ENCODE measurements around the gene CATSPERD.

CATSPERD gene

GRCh38 chr19:5782322-5782721 lies 61.9 kb downstream of the CATSPERD start:
- Histone ChIP-seq H3K4me1 (ENCODE audit: control insufficient read depth in 1 of 2, insufficient read depth in 1 of 2, low read depth in 1 of 2, low read length in 1 of 2) (no peaks in the 10 kb centered on the region), H3K9me3 (no peaks in the 10 kb centered on the region), H3K36me3 (peaks cover 48% of the 10 kb centered on the region), H3K4me3 (ENCODE audit: low read depth in 1 of 2, low read length in 1 of 2) (no peak overlapping the region), H3K27me3 (no peaks in the 10 kb centered on the region), H3K27ac (no peak overlapping the region)
- TF ChIP-seq, protein P1, sequence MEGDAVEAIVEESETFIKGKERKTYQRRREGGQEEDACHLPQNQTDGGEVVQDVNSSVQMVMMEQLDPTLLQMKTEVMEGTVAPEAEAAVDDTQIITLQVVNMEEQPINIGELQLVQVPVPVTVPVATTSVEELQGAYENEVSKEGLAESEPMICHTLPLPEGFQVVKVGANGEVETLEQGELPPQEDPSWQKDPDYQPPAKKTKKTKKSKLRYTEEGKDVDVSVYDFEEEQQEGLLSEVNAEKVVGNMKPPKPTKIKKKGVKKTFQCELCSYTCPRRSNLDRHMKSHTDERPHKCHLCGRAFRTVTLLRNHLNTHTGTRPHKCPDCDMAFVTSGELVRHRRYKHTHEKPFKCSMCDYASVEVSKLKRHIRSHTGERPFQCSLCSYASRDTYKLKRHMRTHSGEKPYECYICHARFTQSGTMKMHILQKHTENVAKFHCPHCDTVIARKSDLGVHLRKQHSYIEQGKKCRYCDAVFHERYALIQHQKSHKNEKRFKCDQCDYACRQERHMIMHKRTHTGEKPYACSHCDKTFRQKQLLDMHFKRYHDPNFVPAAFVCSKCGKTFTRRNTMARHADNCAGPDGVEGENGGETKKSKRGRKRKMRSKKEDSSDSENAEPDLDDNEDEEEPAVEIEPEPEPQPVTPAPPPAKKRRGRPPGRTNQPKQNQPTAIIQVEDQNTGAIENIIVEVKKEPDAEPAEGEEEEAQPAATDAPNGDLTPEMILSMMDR (IDR thresholded peaks at IDR 0.05): no peak

DNA sequence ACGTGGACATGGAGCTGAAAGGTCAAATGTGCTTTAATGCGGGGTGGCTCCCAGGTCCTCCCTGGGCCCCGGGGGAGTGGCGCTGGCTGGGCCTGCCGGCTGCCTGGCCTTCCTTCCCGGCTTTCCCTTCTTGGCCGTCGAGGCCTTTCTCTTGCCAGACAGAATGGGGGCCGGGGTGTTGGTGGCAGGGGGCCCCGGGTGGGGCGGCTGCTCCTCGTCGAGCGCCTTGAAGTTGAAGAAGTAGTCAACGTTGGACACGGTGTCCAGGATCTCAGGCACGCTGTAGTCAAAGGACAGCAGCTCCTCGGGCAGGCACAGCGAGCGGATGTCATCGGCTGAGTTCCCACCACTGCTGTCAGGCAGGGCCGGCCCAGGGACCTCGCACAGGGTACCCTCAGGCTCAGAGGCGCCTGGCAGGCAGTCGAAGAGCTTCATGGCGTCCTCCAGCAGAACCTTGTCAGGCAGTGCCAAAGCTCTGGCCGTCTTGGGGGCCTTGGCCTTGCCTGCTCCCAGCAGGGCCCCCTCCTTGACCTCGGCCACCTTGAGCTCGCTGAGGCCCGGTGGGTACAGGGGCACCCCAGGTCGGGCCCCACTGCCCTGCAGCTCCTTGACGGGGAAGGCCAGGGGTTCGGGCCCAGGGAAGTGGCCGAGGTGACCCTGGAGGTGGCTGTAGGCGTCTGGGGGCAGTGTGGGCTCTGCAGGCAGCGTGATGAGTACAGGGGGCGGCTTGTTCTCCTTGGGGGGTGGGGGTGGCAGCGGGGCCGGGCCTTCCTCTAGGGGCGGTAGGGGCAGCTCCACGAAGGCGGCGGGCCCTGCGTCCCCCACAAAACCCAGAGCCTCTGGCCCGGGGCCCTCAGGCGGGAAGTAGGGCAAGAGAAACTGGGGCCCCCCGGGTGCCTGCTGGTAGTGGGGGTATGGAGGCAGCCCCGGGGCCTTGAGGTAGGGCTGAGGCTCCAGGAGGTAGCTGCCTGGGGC lies 62.8 kb downstream of the CATSPERD start:
- H3K27me3 ChIP-seq: no peaks in the 10 kb centered on the region
- H3K4me1 ChIP-seq (ENCODE audit: control insufficient read depth in 1 of 2, insufficient read depth in 1 of 2, low read depth in 1 of 2, low read length in 1 of 2): no peaks in the 10 kb centered on the region
- H3K36me3 ChIP-seq: peaks cover 57% of the 10 kb centered on the region
- no peak overlapping the region for H3K4me3 ChIP-seq (ENCODE audit: low read depth in 1 of 2, low read length in 1 of 2)
- TF ChIP-seq, protein P1 (IDR thresholded peaks at IDR 0.05): no peak
- H3K9me3 ChIP-seq: no peaks in the 10 kb centered on the region
- H3K27ac ChIP-seq: no peak overlapping the region

DNA sequence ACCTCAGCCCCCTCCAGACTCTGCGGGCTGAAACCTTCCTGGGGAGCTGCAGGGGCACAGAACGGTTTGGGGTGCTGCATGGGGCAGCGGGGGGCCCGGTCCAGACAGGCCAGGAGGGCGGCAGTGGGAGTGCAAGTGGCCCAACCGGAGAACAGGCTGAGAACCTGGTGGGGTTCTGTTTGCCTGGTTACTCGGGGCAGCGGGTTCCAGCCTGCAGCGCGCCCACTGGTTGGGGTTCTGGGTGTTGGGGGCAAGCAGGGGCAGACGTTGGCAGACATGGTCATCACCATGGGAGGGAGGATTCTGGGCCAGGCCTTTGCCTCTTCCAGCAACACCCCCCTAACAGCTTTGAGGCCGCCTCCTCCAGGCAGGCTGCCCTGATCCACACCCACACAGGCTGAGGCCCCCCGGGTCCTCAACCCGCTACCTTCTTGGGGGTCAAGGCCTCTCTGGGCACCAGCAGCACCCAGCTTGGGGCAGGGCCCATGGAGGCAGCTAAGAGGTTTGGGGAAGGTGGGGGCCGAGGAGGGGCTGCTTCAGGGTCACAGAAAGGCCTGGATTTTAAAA lies 64.2 kb downstream of the CATSPERD start, which contains the start of gene PRR22:
TSS of gene PRR22 (minus strand) at position 166 of the 567 bp plus-strand sequence. CDS start at position 80, 86 bp downstream.
- peaks cover 67% of the 10 kb centered on the region for H3K36me3 ChIP-seq
- H3K27me3 ChIP-seq: no peaks in the 10 kb centered on the region
- no peak within 1 kb of the TSS for H3K27ac ChIP-seq
- H3K4me3 ChIP-seq (ENCODE audit: low read depth in 1 of 2, low read length in 1 of 2): no peak within 1 kb of the TSS
- TF ChIP-seq, protein P1 (IDR thresholded peaks at IDR 0.05): no peak
- H3K4me1 ChIP-seq (ENCODE audit: control insufficient read depth in 1 of 2, insufficient read depth in 1 of 2, low read depth in 1 of 2, low read length in 1 of 2): no peaks in the 10 kb centered on the region
- no peaks in the 10 kb centered on the region for H3K9me3 ChIP-seq

DNA sequence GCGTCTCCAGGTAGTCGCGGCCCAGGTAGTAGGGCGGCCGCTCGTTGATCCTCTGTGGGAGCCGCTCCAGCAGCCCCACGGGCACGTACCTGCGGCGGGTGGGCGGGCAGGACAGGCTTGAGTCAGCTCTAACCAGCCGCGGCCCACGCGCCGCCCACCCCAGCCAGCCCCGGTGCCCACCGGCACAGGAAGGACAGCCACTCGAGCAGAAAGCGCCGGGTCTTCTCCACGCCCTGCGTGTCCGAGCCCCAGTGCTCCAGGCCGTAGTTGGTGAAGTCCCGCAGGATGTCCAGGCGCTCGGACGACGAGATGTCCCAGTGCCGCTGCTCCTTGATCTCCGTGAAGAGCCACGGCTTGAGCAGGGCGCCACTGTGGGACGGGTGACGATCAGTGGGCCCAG lies 65.0 kb downstream of the CATSPERD start:
- no peaks in the 10 kb centered on the region for H3K9me3 ChIP-seq
- TF ChIP-seq, protein P1 (IDR thresholded peaks at IDR 0.05): no peak
- no peak overlapping the region for H3K4me3 ChIP-seq (ENCODE audit: low read depth in 1 of 2, low read length in 1 of 2)
- H3K36me3 ChIP-seq: peaks cover 70% of the 10 kb centered on the region
- H3K27ac ChIP-seq: no peak overlapping the region
- H3K4me1 ChIP-seq (ENCODE audit: control insufficient read depth in 1 of 2, insufficient read depth in 1 of 2, low read depth in 1 of 2, low read length in 1 of 2): peaks cover 5% of the 10 kb centered on the region in 2 experiments
- no peaks in the 10 kb centered on the region for H3K27me3 ChIP-seq

- Histone ChIP-seq H3K27me3 (no peaks in the 10 kb centered on the region), H3K4me1 (ENCODE audit: control insufficient read depth in 1 of 2, insufficient read depth in 1 of 2, low read depth in 1 of 2, low read length in 1 of 2) (peaks cover 6 to 14% of the 10 kb centered on the region in 2 experiments), H3K36me3 (peaks cover 70% of the 10 kb centered on the region), H3K4me3 (ENCODE audit: low read depth in 1 of 2, low read length in 1 of 2) (no peak overlapping the region), H3K27ac (no peak overlapping the region), H3K9me3 (no peaks in the 10 kb centered on the region)
- TF ChIP-seq, protein P1 (IDR thresholded peaks at IDR 0.05): no peak
Measured at GRCh38 chr19:5786593-5787408, 66.4 kb downstream of the CATSPERD start.

Measured in neutrophil (primary cell).